Sigmoid colon (tissue), 7 donors: Measurements from ENCODE around the gene PGAP3. TPM values are rescaled to one million over a fixed set of nuclear protein-coding genes. Genes with fewer than 3 reads are reported as not detected.
A peak's percentile ranks its signal among the peaks of the same experiment; 100 is the strongest.

ENCODE experiments used
- DNase-seq: peaks from one replicate; pipeline ENCODE4 v3.0.0-alpha.2; 2019
- H3K27ac ChIP-seq, 4 donors: fragments of 200-600 bp; sonication (generic); one replicate each; pipeline ENCODE4 v1.5.1; 2016 to 2019; ENCODE audit warnings: mild to moderate bottlenecking in 1 of 4
- H3K27me3 ChIP-seq, 3 donors: fragments of 200-600 bp; sonication (generic); one replicate each; pipeline ENCODE4 v1.5.1; 2019; ENCODE audit warnings: mild to moderate bottlenecking in 1 of 3
- H3K36me3 ChIP-seq, 4 donors: fragments of 200-600 bp; sonication (generic); one replicate each; pipeline ENCODE4 v1.5.1; 2016 to 2019
- H3K4me1 ChIP-seq, 4 donors: fragments of 200-600 bp; sonication (generic); one replicate each; pipeline ENCODE4 v1.5.1; 2017 to 2019
- H3K4me3 ChIP-seq, 4 donors: fragments of 200-600 bp; sonication (generic); one replicate each; pipeline ENCODE4 v1.5.1; 2017 to 2019; ENCODE audit warnings: mild to moderate bottlenecking in 2 of 4, moderate library complexity in 1 of 4
- H3K9me3 ChIP-seq, 4 donors: fragments of 200-600 bp in 3 of 4; sonication (generic) in 3 of 4; one replicate each; pipeline versions ENCODE4 v1.5.1 to v1.6.1; 2013 to 2019
- CTCF ChIP-seq, 4 experiments: fragments of 450-650 bp in 3 of 4; fragments of 200-600 bp in 1 of 4; IDR thresholded peaks; one replicate each; pipeline ENCODE4 v1.5.1; 2016 to 2019; ENCODE audit warnings: antibody characterized with exemption in 4 of 4, mild to moderate bottlenecking in 3 of 4, moderate library complexity in 2 of 4
- EP300 ChIP-seq, 4 donors: sonication (generic); formaldehyde crosslinking; IDR thresholded peaks; one replicate each; pipeline ENCODE4 v1.6.1; 2017; ENCODE audit warnings: antibody characterized with exemption in 4 of 4
- POLR2A ChIP-seq, 2 donors: fragments of 450-650 bp; IDR thresholded peaks; one replicate each; pipeline ENCODE4 v1.6.1; 2016; ENCODE audit warnings: antibody characterized with exemption in 2 of 2, mild to moderate bottlenecking in 2 of 2, moderate library complexity in 2 of 2
- POLR2AphosphoS5 ChIP-seq, 4 donors: sonication (generic); formaldehyde crosslinking; IDR thresholded peaks; one replicate each; pipeline ENCODE4 v1.6.1; 2017; ENCODE audit warnings: antibody characterized with exemption in 4 of 4
- WGBS, 2 donors: extraction: QIAGEN DNeasy Blood & Tissue Kit; methylation state at CpG; one replicate each; pipeline ENCODE4 v1.1.7; 2013; 5-methylcytosine and 5-hydroxymethylcytosine counted together
- intact Hi-C: fragments of 100-400 bp; cut with DNase I; formaldehyde crosslinking; loops from one replicate; pipeline ENCODE4 v1.15.1; 2023
- polyA plus RNA-seq, 3 donors: library from polyadenylated mRNA; stranded (reverse); fragments of 200-250 nt; gene quantifications; one replicate each; pipeline ENCODE4 v1.2.3, GENCODE V29; 2013
- total RNA-seq, 4 donors: library from RNA; depleted of rRNA; stranded (reverse); fragments of >200 nt; gene quantifications; one replicate each; pipeline ENCODE4 v1.1.0, GENCODE V29; 2016
- donor health status: healthy with polysubstance abuse.
- donor health status: Bipolar disorder and iron deficiency.
- donor health status: healthy.

The PGAP3 gene
- total and polyA plus RNA-seq, 7 donors = 6.9 to 29.6 (median 8.3) TPM

GRCh38 chr17:39679521-39680192, 8.2 kb downstream of the PGAP3 start:
- Histone ChIP-seq H3K27ac (no peak overlapping the region), H3K4me1 (peaks cover 0 to 6% (median 0%) of the 10 kb centered on the region in 4 donors)
- WGBS, 2 donors = 48 to 50% methylated on average over 12 of the region's 12 CpGs

GRCh38 chr17:39678340-39679116, 9.3 kb downstream of the PGAP3 start:
- 30 to 70% methylated on average over 13 of the region's 13 CpGs for WGBS, 2 donors
- Histone ChIP-seq H3K4me1 (peaks cover 0 to 6% (median 0%) of the 10 kb centered on the region in 4 donors), H3K4me3 (no peak overlapping the region), H3K27ac (peak overlapping the region in 1 of 4 donors; percentile 64), H3K27me3 (no peaks in the 10 kb centered on the region), H3K36me3 (peaks cover 0 to 30% (median 0%) of the 10 kb centered on the region in 4 donors), H3K9me3 (no peaks in the 10 kb centered on the region)
- intact Hi-C loops = no loop called here
- no peak for DNase-seq
- TF ChIP-seq POLR2A (IDR thresholded peaks at IDR 0.05) = no peak

More at GRCh38 chr17:39679521-39680192, 8.2 kb downstream of the PGAP3 start:
- TF ChIP-seq CTCF (IDR thresholded peaks at IDR 0.05) (no peak), POLR2A (IDR thresholded peaks at IDR 0.05) (no peak), POLR2AphosphoS5 (IDR thresholded peaks at IDR 0.05) (no peak), EP300 (IDR thresholded peaks at IDR 0.05) (no peak)
- peaks cover 0 to 40% (median 0%) of the 10 kb centered on the region in 4 donors for H3K36me3 ChIP-seq
- no peaks in the 10 kb centered on the region for H3K9me3 ChIP-seq
- intact Hi-C loops = no loop called here
- H3K4me3 ChIP-seq = no peak overlapping the region
- H3K27me3 ChIP-seq = no peaks in the 10 kb centered on the region
- no peak for DNase-seq

- peak; percentile 77 for DNase-seq
- 70% methylated on average over 13 of the region's 13 CpGs for WGBS, 2 donors
- Histone ChIP-seq H3K27me3 (no peaks in the 10 kb centered on the region), H3K9me3 (no peaks in the 10 kb centered on the region), H3K4me1 (peaks cover 0 to 6% (median 0%) of the 10 kb centered on the region in 4 donors), H3K36me3 (peaks cover 0 to 22% (median 0%) of the 10 kb centered on the region in 4 donors), H3K27ac (peak overlapping the region in 2 of 4 donors; percentile 31 to 64), H3K4me3 (no peak overlapping the region)
- intact Hi-C loops = no loop called here
- TF ChIP-seq POLR2A (IDR thresholded peaks at IDR 0.05) = no peak
- TF ChIP-seq CTCF (IDR thresholded peaks at IDR 0.05) = no peak
- no peak for TF ChIP-seq POLR2AphosphoS5 (IDR thresholded peaks at IDR 0.05)
- TF ChIP-seq EP300 (IDR thresholded peaks at IDR 0.05) = no peak
Measured at GRCh38 chr17:39677542-39678339, 10.1 kb downstream of the PGAP3 start.

GRCh38 chr17:39677072-39677471, 10.8 kb downstream of the PGAP3 start:
- Histone ChIP-seq H3K9me3 (no peaks in the 10 kb centered on the region), H3K4me1 (peaks cover 0 to 6% (median 0%) of the 10 kb centered on the region in 4 donors), H3K27ac (peak overlapping the region in 1 of 4 donors; percentile 64), H3K36me3 (peaks cover 0 to 17% (median 0%) of the 10 kb centered on the region in 4 donors), H3K27me3 (peaks cover 0 to 4% (median 1%) of the 10 kb centered on the region in 3 donors), H3K4me3 (no peak overlapping the region)
- no peak for DNase-seq
- WGBS, 2 donors = 72 to 83% methylated on average over 8 of the region's 8 CpGs
- no peak for TF ChIP-seq POLR2A (IDR thresholded peaks at IDR 0.05)
- TF ChIP-seq POLR2AphosphoS5 (IDR thresholded peaks at IDR 0.05) = no peak
- TF ChIP-seq EP300 (IDR thresholded peaks at IDR 0.05) = no peak
- no peak for TF ChIP-seq CTCF (IDR thresholded peaks at IDR 0.05)
- intact Hi-C loops = no loop called here
